ENCODE data around the gene KLHL40. TPM values are rescaled to one million over a fixed set of nuclear protein-coding genes. Genes with fewer than 3 reads are reported as not detected.

The KLHL40 gene
- total RNA-seq, 3 donors from 2014 or later (not counting 1 experiment from before 2014, with no cell fraction given): not detected

DNA sequence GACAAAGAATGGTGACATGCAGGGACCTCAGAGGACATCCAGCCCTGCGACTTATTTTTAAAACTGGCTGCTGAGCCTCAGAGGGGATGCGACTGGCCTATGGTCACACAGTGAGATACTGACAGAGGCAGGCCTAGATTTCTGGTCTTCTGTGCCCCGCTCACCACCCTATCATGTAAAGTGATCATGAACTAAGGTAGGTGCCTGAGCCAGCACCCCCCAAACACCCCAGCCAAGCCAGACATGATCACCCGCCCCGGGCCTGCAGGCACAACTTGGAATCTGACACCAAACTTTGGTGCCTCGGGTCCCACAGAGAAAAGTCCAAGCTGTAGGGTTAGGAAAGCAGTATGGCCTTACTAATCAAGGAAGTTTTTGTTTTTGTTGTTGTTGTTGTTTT lies 51.2 kb downstream of the KLHL40 start:
- H3K4me3 ChIP-seq (ENCODE audit: low read length): no peak overlapping the region
- over 99% methylated on average over 6 of the region's 6 CpGs for WGBS (ENCODE audit: insufficient coverage)

DNA sequence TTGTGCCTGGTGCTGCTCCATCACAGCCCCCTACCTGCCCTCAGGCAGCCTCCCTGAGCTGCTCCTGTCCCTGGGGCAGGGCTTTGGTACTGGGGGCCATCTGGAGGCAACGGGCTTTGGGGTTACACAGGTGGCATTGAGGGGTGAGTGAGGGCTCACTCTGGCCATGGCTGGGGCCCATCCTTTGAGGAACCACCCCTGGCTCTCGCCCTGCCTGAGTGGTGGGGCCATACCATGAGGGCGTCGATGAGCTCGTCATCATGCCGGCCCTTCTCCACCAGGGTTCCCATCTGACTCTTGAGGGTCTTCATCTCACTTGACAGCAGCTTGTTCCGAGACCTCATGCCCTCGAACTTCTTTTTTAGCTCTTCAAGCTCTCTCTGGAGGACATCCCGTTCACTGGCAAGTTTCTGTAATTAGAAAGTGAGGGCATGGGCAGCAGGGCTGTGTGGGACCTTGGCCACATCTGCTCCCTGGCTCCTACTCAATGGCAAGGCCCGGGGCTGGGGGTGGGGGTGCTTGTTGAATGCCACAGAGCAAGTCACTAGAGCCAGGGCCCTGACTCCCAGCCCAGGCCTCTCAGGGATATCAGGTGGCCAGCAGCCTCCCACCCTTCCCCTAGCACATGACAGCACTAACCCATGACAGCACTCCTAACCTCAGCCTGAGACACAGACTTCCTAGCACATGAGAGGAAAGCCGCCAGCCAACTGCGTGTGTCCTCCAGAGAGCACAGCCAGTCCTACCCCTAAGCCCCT lies 54.2 kb downstream of the KLHL40 start:
- Histone ChIP-seq H3K27ac (ENCODE audit: low read length) (no peak overlapping the region), H3K27me3 (ENCODE audit: control insufficient read depth, insufficient read depth, low read length) (no peaks in the 10 kb centered on the region), H3K4me3 (ENCODE audit: low read length) (no peak overlapping the region), H3K4me1 (ENCODE audit: control insufficient read depth, insufficient read depth, low read length) (no peaks in the 10 kb centered on the region), H3K9me3 (ENCODE audit: control insufficient read depth, insufficient read depth, low read length) (no peaks in the 10 kb centered on the region), H3K36me3 (ENCODE audit: control insufficient read depth, insufficient read depth, low read length) (no peaks in the 10 kb centered on the region)
- H3K27ac Mint-ChIP-seq: no peak overlapping the region
- H3K36me3 Mint-ChIP-seq: no peaks in the 10 kb centered on the region
- H3K9me3 Mint-ChIP-seq: no peaks in the 10 kb centered on the region
- WGBS (ENCODE audit: insufficient coverage): 92% methylated on average over 11 of the region's 12 CpGs
- no peak overlapping the region for H3K4me3 Mint-ChIP-seq
- TF ChIP-seq, protein P1, sequence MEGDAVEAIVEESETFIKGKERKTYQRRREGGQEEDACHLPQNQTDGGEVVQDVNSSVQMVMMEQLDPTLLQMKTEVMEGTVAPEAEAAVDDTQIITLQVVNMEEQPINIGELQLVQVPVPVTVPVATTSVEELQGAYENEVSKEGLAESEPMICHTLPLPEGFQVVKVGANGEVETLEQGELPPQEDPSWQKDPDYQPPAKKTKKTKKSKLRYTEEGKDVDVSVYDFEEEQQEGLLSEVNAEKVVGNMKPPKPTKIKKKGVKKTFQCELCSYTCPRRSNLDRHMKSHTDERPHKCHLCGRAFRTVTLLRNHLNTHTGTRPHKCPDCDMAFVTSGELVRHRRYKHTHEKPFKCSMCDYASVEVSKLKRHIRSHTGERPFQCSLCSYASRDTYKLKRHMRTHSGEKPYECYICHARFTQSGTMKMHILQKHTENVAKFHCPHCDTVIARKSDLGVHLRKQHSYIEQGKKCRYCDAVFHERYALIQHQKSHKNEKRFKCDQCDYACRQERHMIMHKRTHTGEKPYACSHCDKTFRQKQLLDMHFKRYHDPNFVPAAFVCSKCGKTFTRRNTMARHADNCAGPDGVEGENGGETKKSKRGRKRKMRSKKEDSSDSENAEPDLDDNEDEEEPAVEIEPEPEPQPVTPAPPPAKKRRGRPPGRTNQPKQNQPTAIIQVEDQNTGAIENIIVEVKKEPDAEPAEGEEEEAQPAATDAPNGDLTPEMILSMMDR (IDR thresholded peaks at IDR 0.05): no peak
- no peaks in the 10 kb centered on the region for H3K4me1 Mint-ChIP-seq
- ATAC-seq: no peak
- intact Hi-C loops (cut with micrococcal nuclease): no loop called here
- no peak for DNase-seq
- peaks cover 3 to 7% of the 10 kb centered on the region in 2 donors for H3K27me3 Mint-ChIP-seq (ENCODE audit: low read depth in 2 of 2)

More for the DNA sequence above, 51.2 kb downstream of the KLHL40 start:
- Histone ChIP-seq H3K4me1 (ENCODE audit: control insufficient read depth, insufficient read depth, low read length) (no peaks in the 10 kb centered on the region), H3K36me3 (ENCODE audit: control insufficient read depth, insufficient read depth, low read length) (no peaks in the 10 kb centered on the region), H3K27me3 (ENCODE audit: control insufficient read depth, insufficient read depth, low read length) (no peaks in the 10 kb centered on the region), H3K27ac (ENCODE audit: low read length) (no peak overlapping the region), H3K9me3 (ENCODE audit: control insufficient read depth, insufficient read depth, low read length) (no peaks in the 10 kb centered on the region)
- ATAC-seq (no peak), DNase-seq (no peak)
- intact Hi-C loops (cut with micrococcal nuclease): no loop called here
- Mint-ChIP-seq H3K9me3 (no peaks in the 10 kb centered on the region), H3K4me3 (no peak overlapping the region), H3K4me1 (no peaks in the 10 kb centered on the region), H3K27ac (no peak overlapping the region), H3K27me3 (ENCODE audit: low read depth in 2 of 2) (peaks cover 3 to 7% of the 10 kb centered on the region in 2 donors), H3K36me3 (no peaks in the 10 kb centered on the region)
- TF ChIP-seq, protein P1 (IDR thresholded peaks at IDR 0.05): no peak

DNA sequence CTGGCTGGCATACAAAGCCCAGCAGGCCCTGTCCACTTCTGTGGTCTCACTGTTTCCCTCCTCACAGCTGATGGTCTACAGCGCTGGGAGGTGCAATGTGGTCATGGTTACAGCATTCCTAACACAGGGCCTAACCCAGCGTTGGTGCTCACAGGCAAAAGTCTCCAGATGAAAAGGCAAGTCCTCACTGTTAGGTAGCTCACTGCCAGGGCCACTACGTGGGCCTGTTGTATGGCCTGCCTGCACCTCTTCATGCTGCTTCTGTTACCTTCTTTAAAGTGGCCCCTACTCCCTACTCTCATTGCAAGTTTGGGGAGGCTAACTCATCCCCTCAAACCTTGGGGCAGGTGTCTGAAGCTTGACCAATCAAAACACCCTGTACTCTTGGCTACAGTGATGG lies 56.5 kb downstream of the KLHL40 start:
- H3K27me3 Mint-ChIP-seq (ENCODE audit: low read depth in 2 of 2): peaks cover 0 to 7% of the 10 kb centered on the region in 2 donors
- TF ChIP-seq, protein P1 (IDR thresholded peaks at IDR 0.05): no peak
- no peak overlapping the region for H3K4me3 Mint-ChIP-seq
- 90% methylated on average over 3 of the region's 3 CpGs for WGBS (ENCODE audit: insufficient coverage)
- no peak overlapping the region for H3K27ac Mint-ChIP-seq
- ATAC-seq: no peak
- Histone ChIP-seq H3K4me1 (ENCODE audit: control insufficient read depth, insufficient read depth, low read length) (no peaks in the 10 kb centered on the region), H3K36me3 (ENCODE audit: control insufficient read depth, insufficient read depth, low read length) (no peaks in the 10 kb centered on the region), H3K27ac (ENCODE audit: low read length) (no peak overlapping the region), H3K4me3 (ENCODE audit: low read length) (no peak overlapping the region), H3K27me3 (ENCODE audit: control insufficient read depth, insufficient read depth, low read length) (no peaks in the 10 kb centered on the region), H3K9me3 (ENCODE audit: control insufficient read depth, insufficient read depth, low read length) (no peaks in the 10 kb centered on the region)
- H3K9me3 Mint-ChIP-seq: no peaks in the 10 kb centered on the region
- H3K4me1 Mint-ChIP-seq: no peaks in the 10 kb centered on the region
- no peak for DNase-seq
- intact Hi-C loops (cut with micrococcal nuclease): no loop called here
- H3K36me3 Mint-ChIP-seq: no peaks in the 10 kb centered on the region

Other genes starting within 250 kb of the KLHL40 start
- 1 to 10 TPM; 2.3 to 3.1 (median 2.4) TPM for gene VIPR1, start 182.9 kb upstream of the KLHL40 start, total RNA-seq
- gene SEC22C, start 103.6 kb upstream of the KLHL40 start, total RNA-seq: 10 to 100 TPM; 51.3 to 60.4 (median 55.9) TPM
- gene SS18L2, start 94.7 kb upstream of the KLHL40 start, total RNA-seq: 10 to 100 TPM; 33.5 to 47.6 (median 33.9) TPM
- 100 to 1,000 TPM; 212 to 252 (median 217) TPM for gene NKTR, start 84.9 kb upstream of the KLHL40 start, total RNA-seq
- 1 to 10 TPM; 2.1 to 3.0 (median 3.0) TPM for gene ZBTB47, start 31.8 kb upstream of the KLHL40 start, total RNA-seq
- not detected for gene HHATL, start 17.3 kb downstream of the KLHL40 start, total RNA-seq
- under 1 TPM; 0.35 to 0.88 (median 0.47) TPM for gene CCDC13, start 87.7 kb downstream of the KLHL40 start, total RNA-seq
- 10 to 100 TPM; 24.5 to 28.5 (median 28.2) TPM for gene HIGD1A, start 119.0 kb downstream of the KLHL40 start, total RNA-seq
- gene ACKR2, start 123.9 kb downstream of the KLHL40 start, total RNA-seq: under 1 TPM; 0.56 to 0.95 (median 0.72) TPM
- not detected for gene CYP8B1, start 190.3 kb downstream of the KLHL40 start, total RNA-seq
- gene ZNF662, start 220.6 kb downstream of the KLHL40 start, total RNA-seq: 1 to 10 TPM; 1.2 to 2.7 (median 1.7) TPM